ENCODE measurements around the gene RDM1.
A peak's percentile ranks its signal among the peaks of the same experiment; 100 is the strongest.
"Not testable (repeated sequence)": the region's sequence is repeated elsewhere in the genome, so short reads cannot be mapped to it uniquely, and the experiment has no call there.

The RDM1 gene

DNA sequence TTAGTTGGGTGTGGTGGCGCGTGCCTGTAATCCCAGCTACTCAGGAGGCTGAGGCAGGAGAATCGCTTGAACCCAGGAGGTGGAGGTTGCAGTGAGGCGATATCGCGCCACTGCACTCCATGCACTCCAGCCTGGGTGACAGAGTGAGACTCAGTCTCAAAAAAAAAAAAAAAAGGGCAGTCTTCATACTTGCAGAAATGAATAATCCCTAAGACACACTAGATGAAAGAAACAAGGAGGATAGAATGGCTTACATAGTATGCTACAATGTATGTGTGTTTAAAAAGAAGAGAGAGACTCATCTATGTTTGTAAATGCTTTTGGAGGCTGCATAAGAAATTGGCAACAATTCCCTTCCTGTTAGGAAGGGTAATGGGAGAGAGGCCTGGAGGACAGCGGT is 32.8 kb downstream of the RDM1 start:
- not testable (repeated sequence) for DNase-seq

DNA sequence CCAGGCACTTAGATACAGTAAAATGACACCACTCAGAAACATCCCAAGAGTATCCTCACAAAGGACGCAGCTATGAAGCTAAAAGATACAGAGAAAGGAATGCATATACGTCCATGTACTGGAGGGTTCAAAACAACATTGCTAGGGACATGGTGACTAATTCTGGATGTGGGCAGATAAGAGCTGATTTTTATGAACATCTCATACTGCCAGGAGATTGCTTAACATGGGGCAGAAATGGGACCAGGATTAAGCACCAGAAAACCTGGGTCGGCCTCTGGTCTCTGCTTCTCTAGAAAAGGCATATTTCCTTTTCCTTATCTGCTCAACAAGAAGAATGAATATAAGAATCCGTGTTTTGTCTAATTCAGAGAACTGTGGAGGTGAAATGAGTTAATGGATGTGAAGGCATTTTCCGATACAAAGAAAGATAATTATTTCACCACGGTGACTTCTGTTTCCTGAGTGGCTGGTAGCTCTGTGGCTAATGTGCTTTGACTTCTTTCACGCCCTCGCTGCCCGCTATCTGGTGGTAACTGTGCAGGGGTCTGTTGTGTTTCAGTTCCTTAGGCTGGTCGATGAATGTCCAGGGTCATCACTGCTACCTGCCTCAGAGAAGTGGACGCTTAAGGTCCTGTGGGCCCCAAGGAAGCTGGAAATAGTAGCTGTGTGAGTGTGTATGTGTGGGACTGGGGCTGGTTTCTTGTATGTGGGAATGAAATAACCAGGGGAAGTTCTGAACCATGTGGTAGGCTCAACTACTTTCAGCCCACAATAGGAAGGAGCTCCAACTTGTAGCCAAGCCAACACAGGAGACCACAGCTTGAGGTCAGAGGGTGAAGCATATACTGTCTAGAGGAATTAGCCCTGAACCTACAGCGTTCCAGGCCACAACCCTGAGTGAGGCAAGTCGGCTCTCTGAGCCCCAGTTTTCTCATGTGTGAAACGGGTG is 34.7 kb downstream of the RDM1 start:
- DNase-seq, result no peak

DNA sequence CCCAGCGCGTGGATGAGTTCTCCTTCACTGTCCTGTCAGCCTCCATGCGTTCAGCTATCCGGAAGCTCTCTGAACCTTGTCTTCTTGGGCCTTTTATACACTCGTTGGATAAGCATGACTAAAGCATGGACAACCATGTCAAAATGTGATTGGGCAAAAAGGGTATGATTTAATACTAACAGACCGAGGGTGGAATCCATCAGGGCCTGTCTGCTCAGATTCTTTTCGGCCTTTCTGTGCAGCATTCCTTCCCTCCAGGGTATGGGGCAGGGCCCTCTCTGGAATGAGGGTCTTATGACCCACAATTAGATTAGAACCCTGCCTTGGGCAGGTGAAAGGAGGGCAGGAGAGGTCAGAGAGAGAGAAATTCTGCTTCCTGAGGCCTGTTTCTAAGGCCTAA is 36.4 kb downstream of the RDM1 start:
- no peak for DNase-seq

DNA sequence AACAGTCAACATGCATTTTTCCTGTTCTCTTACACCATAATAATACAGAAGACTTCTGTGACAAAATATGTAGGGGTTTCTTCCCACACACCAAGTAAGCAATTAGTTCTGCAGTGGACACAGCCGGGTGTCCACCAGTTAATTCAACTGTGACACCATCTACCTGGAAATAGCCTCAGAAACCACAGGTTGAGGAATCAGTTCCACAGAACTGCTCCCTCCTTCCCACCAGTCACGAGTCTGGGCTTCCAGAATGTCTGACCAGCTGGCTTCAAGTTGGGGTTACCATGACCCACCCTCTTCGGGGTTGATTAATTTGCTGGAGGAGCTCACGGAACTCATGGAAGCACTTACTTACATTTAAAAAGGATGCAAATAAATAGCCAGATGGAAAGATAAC is 36.8 kb downstream of the RDM1 start:
- DNase-seq, result no peak

DNA sequence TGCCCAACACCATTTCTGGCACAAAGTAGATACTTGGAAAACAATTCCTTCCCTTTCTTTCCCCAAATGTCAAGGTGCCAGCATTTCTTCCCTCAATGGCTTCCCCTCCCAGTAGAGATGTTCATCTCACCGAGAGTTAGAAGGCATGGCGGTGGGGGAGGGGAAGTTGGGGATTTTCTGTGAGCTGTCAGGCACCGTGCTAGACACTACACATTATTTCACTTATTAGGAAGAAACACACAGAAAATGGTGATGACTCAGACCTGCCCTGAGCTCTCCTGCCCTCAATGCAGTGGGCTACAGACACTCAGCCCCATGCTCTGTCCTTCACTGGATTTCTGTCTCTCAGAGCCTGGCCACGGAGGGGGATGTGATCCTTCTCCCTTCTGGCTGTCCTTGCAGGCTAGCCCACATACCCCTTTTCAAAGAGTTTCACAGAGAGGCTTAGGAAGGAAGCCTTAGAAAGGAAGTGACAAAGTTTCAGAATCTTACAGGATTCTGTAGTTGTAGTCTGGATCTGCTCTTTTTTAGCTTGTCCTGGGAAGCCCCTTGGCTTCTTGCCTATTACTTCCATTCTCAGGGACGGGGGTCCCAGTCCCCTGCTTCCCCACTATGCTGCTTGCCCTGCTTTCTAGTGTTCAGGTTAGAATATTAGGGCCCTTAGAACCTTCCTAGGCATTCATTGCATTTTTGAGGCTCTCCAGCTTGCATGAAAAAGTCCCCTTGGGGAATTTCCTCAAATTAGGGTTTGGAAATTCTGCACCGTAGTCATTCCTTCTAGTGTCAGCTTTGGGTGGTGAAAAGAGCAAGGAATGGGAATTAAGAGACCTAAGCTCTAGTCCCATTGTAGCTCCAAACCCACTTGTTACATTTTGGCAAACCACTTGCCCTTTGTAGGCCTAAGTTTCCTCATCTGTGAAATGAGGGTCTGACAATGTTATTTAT is 38.2 kb downstream of the RDM1 start:
- DNase-seq, result no peak

DNA sequence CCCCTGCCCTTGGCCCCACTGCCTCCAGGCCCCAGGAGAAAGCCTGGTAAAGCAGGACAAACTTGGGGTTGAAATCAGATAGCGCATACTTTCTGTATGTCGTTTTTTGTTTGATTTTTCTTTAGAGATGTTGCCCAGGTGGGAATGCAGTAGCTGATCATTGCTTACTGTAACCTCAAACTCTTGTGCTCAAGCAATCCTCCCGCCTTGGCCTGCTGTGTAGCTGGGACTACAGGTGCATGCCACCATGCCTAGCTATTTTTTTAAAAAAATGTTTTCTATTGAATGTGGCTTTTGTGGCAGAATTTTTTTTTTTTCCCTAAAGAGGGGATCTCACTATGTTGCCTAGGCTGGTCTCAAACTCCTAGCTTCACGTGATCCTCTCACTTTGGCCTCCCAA is 39.3 kb downstream of the RDM1 start:
- no peak for DNase-seq

DNA sequence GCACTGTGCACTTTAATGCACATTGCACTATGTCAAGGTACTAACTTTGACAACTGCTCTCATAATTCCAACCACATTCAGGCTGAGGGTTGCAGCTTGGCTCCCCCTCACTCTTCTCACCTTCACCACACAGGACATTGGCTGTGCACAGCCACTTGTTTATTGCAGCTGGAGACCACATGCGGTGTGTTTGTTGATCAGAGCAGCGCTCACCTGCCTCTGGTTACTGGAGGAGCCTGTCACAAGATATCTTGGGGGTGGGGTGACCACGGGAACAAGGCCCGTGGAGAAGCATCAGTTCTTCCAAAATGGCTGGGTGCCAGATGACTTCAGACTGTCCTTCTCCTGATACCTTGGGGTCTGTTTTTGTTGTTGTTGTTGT is 39.8 kb downstream of the RDM1 start:
- no peak for DNase-seq

DNA sequence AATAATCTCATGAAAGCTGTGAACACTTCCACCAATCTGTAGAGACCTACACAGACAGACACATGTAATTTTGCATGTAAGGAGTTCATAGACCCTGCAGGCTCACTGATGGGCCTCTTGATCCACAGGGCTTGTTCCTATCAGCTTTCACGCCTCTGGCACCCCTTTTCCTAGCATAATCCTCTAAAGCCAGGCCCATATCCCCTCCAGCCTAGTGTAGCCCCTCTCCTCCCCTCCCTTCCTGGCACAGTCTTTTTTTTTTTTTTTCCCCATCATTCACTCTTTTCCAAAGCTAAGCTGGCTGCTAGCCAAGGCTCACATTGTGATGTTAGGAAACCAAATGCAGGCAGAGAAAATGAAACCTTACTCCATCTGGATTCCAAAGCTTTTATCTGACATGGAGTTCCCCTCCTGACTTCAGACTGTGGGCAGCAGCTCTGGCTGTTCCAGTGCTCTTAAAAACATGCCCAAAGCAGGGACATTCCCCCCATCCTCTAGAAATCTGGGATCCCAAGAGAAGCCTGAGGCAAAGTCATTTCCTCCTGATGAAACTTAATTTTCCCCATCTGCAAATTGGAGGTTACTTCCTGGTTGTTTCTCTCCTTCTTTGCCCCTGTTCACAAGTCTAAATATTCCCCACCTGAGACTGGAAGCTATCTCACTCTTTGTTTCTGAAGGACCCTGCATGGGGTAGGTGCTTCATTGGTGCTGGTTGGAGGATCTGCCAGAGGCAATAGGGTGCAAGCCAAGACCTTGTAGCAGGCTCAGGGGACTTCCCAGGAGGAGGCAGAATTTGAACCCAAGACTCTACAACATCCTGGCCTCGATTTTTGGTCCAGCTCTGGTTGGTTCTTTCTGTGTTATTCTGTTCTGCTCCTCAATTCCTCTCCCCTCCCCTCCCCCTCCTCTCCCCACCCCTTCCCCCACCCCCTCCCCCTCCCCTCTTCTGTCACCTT is 40.5 kb downstream of the RDM1 start:
- DNase-seq, result peak; percentile 20

DNA sequence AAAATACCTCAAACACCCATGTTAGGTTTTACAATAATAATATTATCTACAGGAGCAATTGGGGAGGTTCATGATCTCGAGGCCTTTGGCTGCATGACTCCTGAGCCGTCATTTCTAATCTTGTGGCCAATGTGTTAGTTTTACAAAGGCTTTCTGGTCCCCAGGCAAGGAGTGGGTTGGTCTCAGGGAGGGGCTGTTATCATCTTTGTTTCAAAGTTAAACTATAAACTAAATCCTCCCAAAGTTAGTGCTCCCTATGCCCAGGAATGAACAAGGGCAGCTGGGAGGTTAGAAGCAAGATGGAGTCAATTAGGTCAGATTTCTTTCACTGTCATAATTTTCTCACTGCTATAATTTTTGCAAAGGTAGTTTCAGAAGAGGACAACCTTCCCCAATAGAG is 41.3 kb downstream of the RDM1 start:
- DNase-seq, result no peak

DNA sequence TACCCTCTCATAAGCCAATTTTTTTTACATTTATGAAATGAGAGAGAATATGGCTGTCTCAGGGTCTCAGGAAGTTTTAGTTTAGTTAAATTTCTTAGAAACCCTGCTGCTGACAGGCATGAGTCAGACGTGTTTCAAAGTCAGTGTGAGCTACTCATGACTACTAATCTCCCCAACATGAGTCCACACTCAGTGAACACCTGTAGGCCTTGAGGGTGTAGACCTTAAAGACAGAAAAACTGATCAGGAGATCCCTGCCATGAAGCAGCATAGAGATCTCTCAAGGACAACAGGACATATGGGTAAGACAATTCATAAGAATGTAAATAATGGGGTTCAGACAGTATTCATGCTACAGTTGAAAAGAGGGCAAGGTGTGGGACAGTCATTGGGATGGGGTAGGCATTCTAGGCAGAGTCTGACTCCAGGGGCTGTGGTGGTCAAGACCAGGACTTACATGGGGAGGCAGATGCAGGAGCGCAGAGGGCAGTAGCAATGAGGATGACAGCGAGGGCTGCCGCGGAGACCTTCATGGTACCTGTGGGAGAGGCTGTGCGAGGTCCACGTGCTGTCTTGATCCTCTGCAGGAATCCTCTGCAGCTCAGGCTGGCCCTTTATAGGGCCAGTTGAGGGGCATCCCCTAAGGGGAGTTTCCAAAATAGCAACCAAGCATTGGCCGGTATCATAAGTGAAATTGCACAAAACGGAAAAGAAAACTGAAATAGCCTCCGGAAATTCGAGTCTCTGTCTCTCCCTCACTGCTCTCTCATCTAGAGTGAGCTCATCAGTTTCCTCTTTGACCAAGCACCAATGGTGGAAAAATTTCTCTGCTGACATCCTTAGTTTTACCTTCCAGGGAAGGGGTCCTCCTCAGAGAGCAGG is 50.6 kb downstream of the RDM1 start, which contains the start of gene CCL5:
TSS of gene CCL5 (minus strand) at position 588 of the 882 bp plus-strand sequence.
- no peak for DNase-seq

DNA sequence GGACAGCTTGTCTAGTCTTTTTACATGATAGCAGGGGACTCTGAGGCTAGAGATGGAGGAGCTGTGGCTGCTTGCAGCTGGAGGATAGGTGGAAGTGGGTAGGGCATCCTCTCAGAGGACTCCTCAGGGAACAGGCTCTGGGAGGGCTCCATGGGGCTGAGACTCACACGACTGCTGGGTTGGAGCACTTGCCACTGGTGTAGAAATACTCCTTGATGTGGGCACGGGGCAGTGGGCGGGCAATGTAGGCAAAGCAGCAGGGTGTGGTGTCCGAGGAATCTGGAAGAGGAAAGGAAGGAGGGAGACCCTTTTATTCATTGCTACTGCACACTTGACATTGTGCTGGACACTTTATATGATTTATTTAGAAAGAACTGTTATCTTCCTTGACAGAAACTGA is 52.2 kb downstream of the RDM1 start:
- no peak for DNase-seq

DNA sequence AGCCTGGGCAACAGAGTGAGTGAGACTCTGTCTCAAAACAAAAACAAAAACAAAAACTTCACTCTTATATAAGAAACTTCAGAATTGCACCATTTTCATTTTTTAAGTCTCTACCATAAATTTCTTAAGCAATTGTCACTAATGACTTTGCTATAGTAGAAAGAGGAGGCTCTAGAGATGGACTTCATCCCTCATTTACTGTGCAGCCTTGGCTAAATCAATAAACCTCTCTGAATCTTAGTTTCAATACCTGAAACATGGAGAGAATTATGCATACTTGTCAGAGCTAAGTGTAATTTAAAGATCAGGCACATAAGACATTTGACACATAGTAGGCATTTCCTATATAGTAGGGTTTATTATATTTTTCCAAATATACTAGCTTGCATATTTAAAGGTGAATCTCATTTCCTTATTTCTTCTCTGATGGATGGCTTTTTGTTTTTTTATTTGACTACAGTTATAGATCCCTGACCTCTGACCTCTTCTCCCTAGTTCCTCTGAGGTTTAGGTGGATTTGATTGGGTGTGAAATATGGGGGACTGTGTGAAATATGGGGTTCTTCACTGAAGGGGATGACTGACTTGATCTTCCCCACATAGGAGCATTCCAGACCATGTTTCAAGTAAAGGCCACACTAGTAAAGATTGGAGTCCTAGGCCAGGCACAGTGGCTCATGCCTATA is 53.1 kb downstream of the RDM1 start:
- DNase-seq, result no peak

DNA sequence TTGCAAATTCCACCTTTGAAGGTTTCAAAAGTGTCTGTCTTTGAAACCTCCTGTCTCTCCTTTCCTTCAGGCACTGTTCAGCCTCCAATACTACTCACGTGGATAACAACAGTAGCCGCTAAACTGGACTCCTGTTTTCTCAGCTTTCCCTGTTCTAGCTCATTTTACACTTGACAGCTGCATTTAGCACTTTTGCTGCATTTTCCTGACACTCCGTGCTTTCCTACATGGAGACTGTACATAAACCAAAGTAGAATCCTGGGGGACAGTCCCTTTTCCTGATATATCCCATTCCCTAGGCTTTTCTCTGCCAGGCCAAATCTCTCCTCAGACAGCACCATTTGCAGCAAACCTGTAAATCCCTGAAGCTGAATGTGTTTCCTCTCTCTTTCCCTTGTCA is 54.0 kb downstream of the RDM1 start:
- no peak for DNase-seq

DNA sequence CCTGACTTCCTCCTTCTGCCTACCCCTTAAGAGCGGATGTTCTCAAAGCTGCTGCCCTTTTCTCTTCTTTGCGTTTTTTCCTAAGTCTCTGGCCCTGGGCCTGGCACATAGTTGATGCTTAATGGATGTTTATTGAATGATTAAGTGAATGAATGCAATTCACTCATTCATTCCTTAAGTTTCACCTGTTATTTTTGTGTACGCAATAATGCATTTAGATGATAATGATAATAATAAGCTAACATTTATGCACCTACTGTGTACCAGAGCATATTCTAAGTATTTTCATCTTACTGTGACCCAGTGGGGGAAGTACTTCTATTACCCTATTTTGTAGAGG is 54.8 kb downstream of the RDM1 start:
- no peak for DNase-seq

DNA sequence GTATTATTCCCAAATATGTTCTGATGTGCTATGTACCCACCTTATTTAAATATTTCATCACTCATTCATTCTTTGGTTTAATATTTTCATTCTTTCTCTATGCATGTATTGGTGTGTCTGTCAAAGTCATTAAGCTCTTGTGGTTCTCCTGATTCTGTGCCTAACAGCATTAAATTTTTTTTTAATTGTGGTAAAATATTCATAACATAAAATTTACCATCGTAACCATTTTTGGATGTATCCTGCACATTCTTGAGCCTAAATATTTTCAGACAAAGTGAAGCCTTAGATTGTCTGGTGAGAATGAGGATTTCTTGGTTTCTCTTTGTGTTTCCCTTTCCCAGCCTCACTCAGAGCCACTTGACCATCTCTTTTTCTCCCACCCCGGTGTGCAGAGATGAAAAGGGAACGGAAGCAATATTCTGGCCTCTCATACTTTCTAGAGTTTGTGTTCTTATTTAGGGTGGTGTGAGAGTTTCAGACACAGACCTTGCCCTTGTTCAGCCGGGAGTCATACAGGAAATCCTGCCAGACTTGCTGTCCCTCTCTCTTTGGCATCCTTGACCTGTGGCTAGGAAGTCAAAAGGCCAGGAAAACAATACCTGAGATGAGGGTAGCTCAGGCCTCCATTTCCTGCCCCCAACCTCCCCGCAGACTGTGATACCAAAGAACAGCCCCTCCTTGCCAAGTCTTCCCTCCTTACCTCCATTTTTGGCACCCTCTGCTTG is 55.3 kb downstream of the RDM1 start:
- no peak for DNase-seq

DNA sequence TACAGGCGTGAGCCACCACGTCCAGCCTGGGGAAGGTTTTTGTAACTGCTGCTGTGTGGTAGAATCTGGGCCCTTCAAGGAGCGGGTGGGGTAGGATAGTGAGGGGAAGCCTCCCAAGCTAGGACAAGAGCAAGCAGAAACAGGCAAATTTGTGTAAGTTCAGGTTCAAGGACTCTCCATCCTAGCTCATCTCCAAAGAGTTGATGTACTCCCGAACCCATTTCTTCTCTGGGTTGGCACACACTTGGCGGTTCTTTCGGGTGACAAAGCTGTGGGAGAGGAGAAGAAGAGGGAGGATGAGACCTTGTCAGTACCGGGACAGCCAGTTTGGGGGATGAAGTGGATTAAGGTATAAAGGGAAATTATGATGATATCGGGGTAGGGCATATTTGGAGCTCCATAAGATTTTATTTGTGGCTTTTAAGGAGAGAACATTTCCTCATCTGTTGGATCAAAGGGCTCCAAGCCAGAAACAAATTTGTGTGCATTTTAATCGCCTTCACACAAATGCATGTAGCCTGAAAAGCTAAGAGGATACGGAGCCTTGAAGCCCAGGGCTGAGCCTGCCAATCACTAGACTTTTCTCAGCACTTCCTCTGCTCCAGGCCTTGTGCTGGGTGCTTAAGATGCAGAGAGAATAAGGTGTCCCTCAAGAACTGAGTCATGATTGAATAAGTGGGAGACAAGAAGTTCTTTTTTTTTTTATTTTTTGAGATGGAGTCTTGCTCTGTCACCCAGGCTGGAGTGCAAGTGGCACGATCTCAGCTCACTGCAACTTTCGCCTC is 58.2 kb downstream of the RDM1 start:
- no peak for DNase-seq

DNA sequence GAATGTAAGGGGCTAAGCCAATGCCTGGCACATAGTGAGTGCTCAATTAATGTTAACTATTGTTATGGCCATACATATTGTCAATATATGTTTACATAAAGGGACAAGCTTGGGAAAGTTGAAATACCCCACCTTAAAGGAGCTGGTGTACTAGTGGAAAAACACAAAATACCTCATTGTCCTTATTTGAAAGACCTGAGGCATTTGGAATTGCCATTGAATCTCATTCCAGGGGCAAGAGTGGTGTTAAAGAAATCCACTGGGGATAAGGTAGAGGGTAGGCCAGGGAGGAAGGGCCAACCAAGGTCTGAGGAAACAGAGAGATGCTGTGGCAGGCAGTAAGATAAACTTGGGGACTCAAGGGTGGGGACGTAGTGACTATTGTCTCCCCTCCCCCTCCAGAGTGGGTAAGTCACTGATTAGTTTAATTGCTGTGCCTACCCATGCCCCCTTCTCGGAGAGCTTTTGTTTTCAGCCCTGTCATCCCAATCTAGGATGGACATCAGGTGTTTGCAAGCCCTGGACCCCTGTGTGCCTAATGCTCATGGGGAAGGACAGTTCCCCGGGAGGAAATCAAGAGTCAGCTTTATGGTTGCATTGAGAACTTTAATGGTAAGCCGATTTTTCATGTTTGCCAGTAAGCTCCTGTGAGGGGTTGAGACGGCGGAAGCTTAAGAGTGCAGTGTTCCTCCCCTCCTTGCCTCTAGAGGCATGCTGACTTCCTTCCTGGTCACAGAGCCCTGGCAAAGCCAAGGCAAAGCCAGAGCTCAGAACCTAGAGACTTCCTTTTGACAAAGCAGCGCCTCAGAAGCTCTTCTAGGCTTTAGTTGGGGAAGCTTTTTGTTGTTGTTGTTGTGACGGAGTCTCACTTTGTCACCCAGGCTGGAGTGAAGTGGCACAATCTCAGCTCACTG is 59.4 kb downstream of the RDM1 start:
- DNase-seq, result no peak

DNA sequence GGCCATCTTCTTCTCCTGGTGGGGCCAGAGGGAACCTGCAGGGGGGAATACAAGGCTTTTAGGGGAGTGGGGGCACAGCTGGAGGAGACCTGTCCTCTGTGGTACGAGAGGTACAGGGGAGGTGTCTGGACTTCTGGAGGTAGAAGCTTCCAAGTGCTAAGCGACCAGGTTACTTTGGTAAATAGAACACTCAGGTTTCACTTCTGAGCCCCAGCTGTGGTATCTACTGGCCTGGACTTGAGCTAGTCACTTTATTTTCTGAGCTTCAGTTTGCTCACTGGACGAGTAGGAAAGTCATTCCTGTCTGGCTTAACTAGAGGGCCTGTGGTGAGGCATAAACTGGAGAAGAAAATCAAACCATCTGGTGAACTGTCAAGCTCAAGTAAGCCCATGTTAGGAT is 61.8 kb downstream of the RDM1 start, which contains the start of gene HEATR9:
TSS of gene HEATR9 (minus strand) at position 155 of the 400 bp plus-strand sequence. CDS start at position 6, 149 bp downstream.
- no peak for DNase-seq
